GM20000 (cell line): ENCODE measurements around the gene PRR33.

ENCODE experiments used
- DNase-seq: peaks from one replicate; pipeline ENCODE4 v3.0.0; 2012; ENCODE audit warnings: low spot score
- CTCF ChIP-seq: IDR thresholded peaks from 2 replicates; pipeline ENCODE4 v1.5.1; 2012; ENCODE audit warnings: mild to moderate bottlenecking, control low read depth; ENCODE audit errors: extremely low read depth, missing control alignments

PRR33 gene

GRCh38 chr11:1916986-1917522 is 25.4 kb upstream of the PRR33 start:
- TF ChIP-seq CTCF, result no peak
- DNase-seq, result peak; percentile 41

DNA sequence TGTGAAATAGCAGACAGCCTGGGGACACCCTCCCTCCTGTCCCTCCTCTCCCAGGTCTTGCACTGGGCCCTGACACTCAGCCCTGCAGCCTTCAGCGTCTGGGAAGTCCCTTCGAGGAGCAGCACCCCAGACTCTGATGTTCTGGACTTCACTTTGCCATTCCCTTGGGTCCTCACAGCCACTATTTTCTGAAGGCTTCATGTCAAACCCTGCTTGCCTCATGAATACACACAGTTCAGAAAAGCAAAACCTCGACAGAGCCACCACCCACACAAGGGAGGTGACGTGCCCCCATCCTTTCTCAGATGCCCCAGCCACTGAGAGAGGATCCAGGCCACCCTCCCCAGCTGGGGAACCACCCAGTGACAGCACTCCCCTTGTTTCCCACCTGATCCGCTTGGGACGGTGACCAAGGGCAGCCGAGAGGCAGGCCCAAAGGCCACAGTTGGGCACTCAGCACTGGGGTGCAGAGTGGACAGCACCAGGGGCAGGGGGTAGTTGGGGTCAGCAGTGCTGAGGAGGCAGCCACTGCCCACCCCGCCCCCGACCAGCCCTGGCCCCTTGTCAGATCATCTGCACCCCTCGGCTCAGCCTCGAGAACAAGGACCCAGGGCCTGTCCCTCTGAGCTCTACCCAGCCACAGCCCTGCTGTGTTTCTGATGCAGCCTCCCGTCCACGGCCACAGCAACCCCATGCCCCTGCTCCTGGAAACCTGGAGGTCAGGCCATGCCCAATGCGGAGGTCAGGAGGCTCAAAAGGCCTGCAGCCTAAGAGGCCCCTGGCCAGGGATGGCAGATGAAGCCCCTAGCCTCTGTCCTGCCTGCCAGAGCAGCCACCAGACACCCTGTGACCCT is 24.7 kb upstream of the PRR33 start:
- no peak for TF ChIP-seq CTCF
- peak; percentile 69 for DNase-seq

DNA sequence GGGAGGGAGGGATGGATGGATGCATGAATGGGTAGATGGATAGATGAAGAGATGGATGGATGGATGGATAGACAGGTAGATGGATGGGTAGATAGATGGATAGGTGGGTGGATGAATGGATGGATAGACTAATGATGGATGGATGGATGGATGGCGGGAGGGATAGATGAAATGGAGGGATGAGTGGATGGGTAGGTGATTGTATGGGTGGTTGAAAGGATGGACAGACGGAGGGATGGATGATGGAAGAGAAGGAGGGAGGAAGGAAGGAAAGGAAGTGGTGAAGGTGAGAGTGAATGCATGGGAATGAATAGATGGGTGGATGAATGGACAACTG is 24.1 kb upstream of the PRR33 start:
- no peak for DNase-seq
- TF ChIP-seq CTCF, result no peak

- no peak for DNase-seq
- TF ChIP-seq CTCF, result no peak
These were observed 21.8 kb upstream of the PRR33 start for GRCh38 chr11:1913271-1914060.

DNA sequence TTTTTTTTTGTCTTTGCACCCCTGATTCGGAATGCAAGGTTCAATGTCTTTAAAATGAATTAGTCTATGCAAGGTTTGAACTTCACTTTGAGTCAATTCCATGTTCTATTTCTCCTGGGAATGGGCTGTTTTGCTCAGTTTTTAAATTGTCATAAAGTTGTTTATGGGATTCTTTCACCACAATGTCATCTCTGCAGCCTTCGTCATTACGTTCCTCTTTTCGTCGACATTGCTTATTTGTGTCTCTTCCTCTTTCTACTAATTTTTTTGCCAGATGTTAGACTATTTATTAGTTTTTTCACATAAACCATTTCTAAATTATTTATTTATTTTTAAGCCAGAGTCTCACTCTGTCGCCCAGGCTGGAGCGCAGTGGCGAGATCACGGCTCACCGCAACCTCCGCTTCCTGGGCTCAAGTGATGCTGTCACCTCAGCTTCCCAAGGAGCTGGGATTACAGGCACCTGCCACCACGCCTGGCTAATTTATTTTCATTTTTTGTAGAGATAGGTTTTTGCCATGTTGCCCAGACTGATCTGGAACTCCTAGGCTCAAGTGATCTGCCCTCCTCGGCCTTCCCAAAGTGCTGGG is 20.7 kb upstream of the PRR33 start:
- no peak for TF ChIP-seq CTCF
- no peak for DNase-seq

DNA sequence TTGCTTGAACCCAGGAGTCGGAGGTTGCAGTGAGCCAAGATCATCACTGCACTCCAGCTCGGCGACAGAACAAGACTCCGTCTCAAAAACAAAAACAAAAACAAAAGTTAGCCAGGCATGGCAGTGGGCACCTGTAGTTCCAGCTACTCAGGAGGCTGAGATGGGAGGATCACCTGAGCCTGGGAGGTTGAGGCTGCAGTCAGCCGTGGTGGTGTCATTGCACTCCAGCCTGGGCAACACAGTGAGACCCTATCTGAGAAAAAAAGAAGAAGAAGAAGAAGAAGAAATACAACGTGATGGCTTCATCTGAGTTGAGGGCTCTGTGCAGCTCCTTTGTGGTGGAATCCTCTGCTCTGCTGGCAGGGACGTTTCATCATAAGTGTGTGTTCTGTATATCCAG is 17.8 kb upstream of the PRR33 start:
- TF ChIP-seq CTCF, result no peak
- DNase-seq, result no peak

DNA sequence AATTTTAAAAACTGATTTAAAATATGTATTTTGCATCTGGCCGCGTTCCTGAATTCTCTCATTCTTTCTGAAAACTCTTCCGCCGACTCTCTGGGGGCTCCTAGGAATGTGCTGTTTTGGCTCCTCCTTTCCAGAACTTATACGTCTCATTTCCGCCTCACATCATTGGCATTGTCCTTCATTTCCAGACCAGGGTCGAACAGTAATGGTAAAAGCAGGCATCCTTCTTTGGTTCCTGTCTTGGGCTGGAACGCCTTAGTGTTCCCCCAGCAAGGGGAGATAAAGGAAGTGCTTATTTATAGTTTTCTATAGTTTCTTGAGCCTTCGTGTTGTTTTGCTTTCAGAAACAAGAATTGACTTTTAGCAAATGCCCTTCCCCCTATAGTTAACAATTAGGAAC is 16.9 kb upstream of the PRR33 start:
- no peak for TF ChIP-seq CTCF
- no peak for DNase-seq
